ENCODE results near the gene FOLH1.
"Not testable (repeated sequence)": the region's sequence is repeated elsewhere in the genome, so short reads cannot be mapped to it uniquely, and the experiment has no call there.

DNA sequence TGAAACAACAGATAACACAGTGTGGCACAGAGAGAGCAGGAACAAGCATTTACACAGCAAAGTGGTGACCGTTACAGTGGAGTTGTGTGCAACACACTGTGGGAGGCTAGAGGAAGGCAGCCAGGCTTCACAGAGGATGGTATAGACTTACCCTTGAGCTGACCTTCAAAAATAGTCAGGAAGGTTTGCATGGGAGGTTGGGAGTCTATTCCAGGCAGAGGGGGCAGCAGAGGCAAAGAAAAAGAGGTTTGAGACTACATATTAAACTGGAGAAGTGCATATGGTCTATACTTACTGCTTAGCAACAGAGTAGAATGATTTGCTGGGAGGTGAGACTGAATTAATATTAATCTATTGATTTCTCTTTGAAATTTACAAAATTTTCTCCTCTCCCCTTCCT is 22.1 kb upstream of the FOLH1 start:
- not testable (repeated sequence) for TF ChIP-seq EZH2 (IDR thresholded peaks at IDR 0.05; ENCODE audit: low read length, unreplicated experiment); EZH2phosphoT487 (IDR thresholded peaks at IDR 0.05; ENCODE audit: borderline replicate concordance, low read length)
- TF ChIP-seq, protein P1, sequence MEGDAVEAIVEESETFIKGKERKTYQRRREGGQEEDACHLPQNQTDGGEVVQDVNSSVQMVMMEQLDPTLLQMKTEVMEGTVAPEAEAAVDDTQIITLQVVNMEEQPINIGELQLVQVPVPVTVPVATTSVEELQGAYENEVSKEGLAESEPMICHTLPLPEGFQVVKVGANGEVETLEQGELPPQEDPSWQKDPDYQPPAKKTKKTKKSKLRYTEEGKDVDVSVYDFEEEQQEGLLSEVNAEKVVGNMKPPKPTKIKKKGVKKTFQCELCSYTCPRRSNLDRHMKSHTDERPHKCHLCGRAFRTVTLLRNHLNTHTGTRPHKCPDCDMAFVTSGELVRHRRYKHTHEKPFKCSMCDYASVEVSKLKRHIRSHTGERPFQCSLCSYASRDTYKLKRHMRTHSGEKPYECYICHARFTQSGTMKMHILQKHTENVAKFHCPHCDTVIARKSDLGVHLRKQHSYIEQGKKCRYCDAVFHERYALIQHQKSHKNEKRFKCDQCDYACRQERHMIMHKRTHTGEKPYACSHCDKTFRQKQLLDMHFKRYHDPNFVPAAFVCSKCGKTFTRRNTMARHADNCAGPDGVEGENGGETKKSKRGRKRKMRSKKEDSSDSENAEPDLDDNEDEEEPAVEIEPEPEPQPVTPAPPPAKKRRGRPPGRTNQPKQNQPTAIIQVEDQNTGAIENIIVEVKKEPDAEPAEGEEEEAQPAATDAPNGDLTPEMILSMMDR (conservative IDR thresholded peaks at IDR 0.05; ENCODE audit: low read depth, low read length) = not testable (repeated sequence)
